ENCODE measurements around the gene PPTC7. TPM values are rescaled to one million over a fixed set of nuclear protein-coding genes. Genes with fewer than 3 reads are reported as not detected.

The PPTC7 gene
- total and polyA plus RNA-seq, 10 of the 15 experiments (the other 5 are each of a cell fraction or from before 2014, with no cell fraction given): 4.0 to 69.6 (median 12.3) TPM

- ChIA-PET CTCF (interaction anchor here (0.8 to 17.0 kb wide), 15 partner anchors 9 to 160 kb away, joined by 3 to 462 read pairs (median 4); partner anchors contain the start of genes ARPC3, FAM216A, RAD9B and VPS29), RAD21 (ENCODE audit: unreplicated experiment) (interaction anchor here (0.9 to 3.2 kb wide), 13 partner anchors 9 to 159 kb away, joined by 3 to 14 read pairs (median 6); partner anchors contain the start of gene ARPC3), SMC1A (ENCODE audit: uncharacterized antibody, unreplicated experiment) (interaction anchor here (0.7 to 19.2 kb wide), 17 partner anchors 11 to 141 kb away, joined by 3 to 492 read pairs (median 4); partner anchors contain the start of genes ARPC3, FAM216A, GPN3 and RAD9B), POLR2A (interaction anchor here (0.5 to 2.1 kb wide), 12 partner anchors 10 to 123 kb away, joined by 3 to 8 read pairs (median 4); partner anchors contain the start of genes FAM216A and GPN3)
- Histone ChIP-seq H3K27ac (ENCODE audit: control insufficient read depth, insufficient read depth) (peak overlapping the region; percentile 85), H3K79me2 (ENCODE audit: control insufficient read depth, insufficient read depth, low read length) (no peaks in the 10 kb centered on the region), H4K20me1 (ENCODE audit: control insufficient read depth, insufficient read depth) (no peaks in the 10 kb centered on the region), H3K36me3 (ENCODE audit: control insufficient read depth in 2 of 2, insufficient read depth in 2 of 2, low read length in 1 of 2) (no peaks in the 10 kb centered on the region), H3K4me3 (peak overlapping the region; percentile 42; the same call in 1 of the 2 replicates), H3K9me3 (replicated peaks; ENCODE audit: control insufficient read depth, insufficient read depth, low read length) (no peaks in the 10 kb centered on the region), H2AFZ (ENCODE audit: control insufficient read depth, low read depth, low read length) (peak overlapping the region; percentile 81), H3K27me3 (replicated peaks in 1 of 2; ENCODE audit: control insufficient read depth in 2 of 2, insufficient read depth in 2 of 2, low read length in 1 of 2) (no peaks in the 10 kb centered on the region), H3K9ac (ENCODE audit: control insufficient read depth, insufficient read depth, low read length) (peak overlapping the region; percentile 28), H3K4me2 (ENCODE audit: control insufficient read depth, insufficient read depth) (peak overlapping the region; percentile 76), H3K4me1 (ENCODE audit: control insufficient read depth, insufficient read depth, low read length) (peaks cover 15% of the 10 kb centered on the region)
- no TSS peak for BruUV-seq (replicated peaks)
- intact Hi-C loops (cut with micrococcal nuclease; ENCODE audit: unreplicated experiment) (no loop called here), in situ Hi-C loops (cut with MboI) (no loop called here)
- FAIRE-seq (peak; percentile 75), ATAC-seq (peak; percentile 93), DNase-seq (ENCODE audit: low read depth, low spot score) (peak; percentile 79)
- WGBS (ENCODE audit: insufficient coverage, insufficient replicate concordance, low lambda C conversion rate, missing lambda C conversion rate): 0% methylated on average over 3 of the region's 3 CpGs
- TF ChIP-seq IKZF1 (conservative IDR thresholded peaks at IDR 0.05) (peak; percentile 76), EP300 (IDR thresholded peaks at IDR 0.05; ENCODE audit: borderline replicate concordance in 1 of 2, control insufficient read depth in 1 of 2, low read depth in 2 of 2, low read length in 2 of 2) (peak in 1 of 2 experiments; percentile 81; a peak in 2 of 4 replicates), MXI1 (IDR thresholded peaks at IDR 0.05; ENCODE audit: low read depth, low read length) (peak; percentile 83; the same call in 1 of the 2 replicates), TBL1XR1 (IDR thresholded peaks at IDR 0.05; ENCODE audit: low read depth, low read length) (peak; percentile 28; the same call in 1 of the 2 replicates), ZNF384 (IDR thresholded peaks at IDR 0.05; ENCODE audit: borderline replicate concordance, low read depth, low read length) (no peak), FOXK2 (IDR thresholded peaks at IDR 0.05) (no peak), PKNOX1 (IDR thresholded peaks at IDR 0.05) (peak; percentile 75), BCL11A (IDR thresholded peaks at IDR 0.05; ENCODE audit: low read depth, low read length) (no peak), CHD2 (IDR thresholded peaks at IDR 0.05; ENCODE audit: borderline replicate concordance, low read depth, low read length) (no peak), PRDM15 (CRISPR knock-in tag; IDR thresholded peaks at IDR 0.05) (peak; percentile 90)
- TF ChIP-seq, protein P1, sequence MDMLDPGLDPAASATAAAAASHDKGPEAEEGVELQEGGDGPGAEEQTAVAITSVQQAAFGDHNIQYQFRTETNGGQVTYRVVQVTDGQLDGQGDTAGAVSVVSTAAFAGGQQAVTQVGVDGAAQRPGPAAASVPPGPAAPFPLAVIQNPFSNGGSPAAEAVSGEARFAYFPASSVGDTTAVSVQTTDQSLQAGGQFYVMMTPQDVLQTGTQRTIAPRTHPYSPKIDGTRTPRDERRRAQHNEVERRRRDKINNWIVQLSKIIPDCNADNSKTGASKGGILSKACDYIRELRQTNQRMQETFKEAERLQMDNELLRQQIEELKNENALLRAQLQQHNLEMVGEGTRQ (IDR thresholded peaks at IDR 0.05; ENCODE audit: borderline replicate concordance, low read depth, low read length): peak; percentile 93
- TF ChIP-seq, protein P2, sequence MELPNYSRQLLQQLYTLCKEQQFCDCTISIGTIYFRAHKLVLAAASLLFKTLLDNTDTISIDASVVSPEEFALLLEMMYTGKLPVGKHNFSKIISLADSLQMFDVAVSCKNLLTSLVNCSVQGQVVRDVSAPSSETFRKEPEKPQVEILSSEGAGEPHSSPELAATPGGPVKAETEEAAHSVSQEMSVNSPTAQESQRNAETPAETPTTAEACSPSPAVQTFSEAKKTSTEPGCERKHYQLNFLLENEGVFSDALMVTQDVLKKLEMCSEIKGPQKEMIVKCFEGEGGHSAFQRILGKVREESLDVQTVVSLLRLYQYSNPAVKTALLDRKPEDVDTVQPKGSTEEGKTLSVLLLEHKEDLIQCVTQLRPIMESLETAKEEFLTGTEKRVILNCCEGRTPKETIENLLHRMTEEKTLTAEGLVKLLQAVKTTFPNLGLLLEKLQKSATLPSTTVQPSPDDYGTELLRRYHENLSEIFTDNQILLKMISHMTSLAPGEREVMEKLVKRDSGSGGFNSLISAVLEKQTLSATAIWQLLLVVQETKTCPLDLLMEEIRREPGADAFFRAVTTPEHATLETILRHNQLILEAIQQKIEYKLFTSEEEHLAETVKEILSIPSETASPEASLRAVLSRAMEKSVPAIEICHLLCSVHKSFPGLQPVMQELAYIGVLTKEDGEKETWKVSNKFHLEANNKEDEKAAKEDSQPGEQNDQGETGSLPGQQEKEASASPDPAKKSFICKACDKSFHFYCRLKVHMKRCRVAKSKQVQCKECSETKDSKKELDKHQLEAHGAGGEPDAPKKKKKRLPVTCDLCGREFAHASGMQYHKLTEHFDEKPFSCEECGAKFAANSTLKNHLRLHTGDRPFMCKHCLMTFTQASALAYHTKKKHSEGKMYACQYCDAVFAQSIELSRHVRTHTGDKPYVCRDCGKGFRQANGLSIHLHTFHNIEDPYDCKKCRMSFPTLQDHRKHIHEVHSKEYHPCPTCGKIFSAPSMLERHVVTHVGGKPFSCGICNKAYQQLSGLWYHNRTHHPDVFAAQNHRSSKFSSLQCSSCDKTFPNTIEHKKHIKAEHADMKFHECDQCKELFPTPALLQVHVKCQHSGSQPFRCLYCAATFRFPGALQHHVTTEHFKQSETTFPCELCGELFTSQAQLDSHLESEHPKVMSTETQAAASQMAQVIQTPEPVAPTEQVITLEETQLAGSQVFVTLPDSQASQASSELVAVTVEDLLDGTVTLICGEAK (IDR thresholded peaks at IDR 0.05; ENCODE audit: borderline replicate concordance): peak; percentile 22; the same call in 1 of the 2 replicates
Measured at GRCh38 chr12:110590806-110591326, 7.7 kb upstream of the PPTC7 start.

All from GM12878 (cell line).